22Rv1 (cell line): ENCODE measurements around the gene DCAF8L2.

Experiments
- H3K27ac ChIP-seq: fragments of 450-650 bp; 2 replicates; pipeline ENCODE4 v1.5.1; 2017
- CTCF ChIP-seq: fragments of 450-650 bp; IDR thresholded peaks from 2 replicates; pipeline ENCODE4 v1.5.1; 2017; ENCODE audit warnings: mild to moderate bottlenecking
- ZFX ChIP-seq: fragments of 450-650 bp; IDR thresholded peaks from 2 replicates; pipeline ENCODE4 v1.6.1; 2017; ENCODE audit warnings: antibody characterized with exemption, borderline replicate concordance

Gene DCAF8L2

GRCh38 chrX:27583976-27584375 is 6.2 kb upstream of the DCAF8L2 start:
- no peak overlapping the region for H3K27ac ChIP-seq
- TF ChIP-seq ZFX (no peak), CTCF (no peak)

- H3K27ac ChIP-seq, result no peak overlapping the region
- no peak for TF ChIP-seq ZFX
- TF ChIP-seq CTCF, result no peak
Observed at GRCh38 chrX:27591938-27592337, 1.8 kb downstream of the DCAF8L2 start.

- TF ChIP-seq CTCF, result no peak
- TF ChIP-seq ZFX, result no peak
- H3K27ac ChIP-seq, result no peak overlapping the region
Observed at GRCh38 chrX:27597508-27597907, 7.4 kb downstream of the DCAF8L2 start.

- TF ChIP-seq ZFX (no peak), CTCF (no peak)
- H3K27ac ChIP-seq, result no peak overlapping the region
Observed at GRCh38 chrX:27598312-27598711, 8.2 kb downstream of the DCAF8L2 start.

GRCh38 chrX:27599928-27600327 is 9.8 kb downstream of the DCAF8L2 start:
- TF ChIP-seq ZFX (no peak), CTCF (peak; percentile 23; the same call in 1 of the 2 replicates)
- H3K27ac ChIP-seq, result no peak overlapping the region

GRCh38 chrX:27600686-27601085 is 10.5 kb downstream of the DCAF8L2 start:
- TF ChIP-seq CTCF (no peak), ZFX (no peak)
- no peak overlapping the region for H3K27ac ChIP-seq

- no peak for TF ChIP-seq ZFX
- no peak for TF ChIP-seq CTCF
- no peak overlapping the region for H3K27ac ChIP-seq
Observed at GRCh38 chrX:27608671-27609070, 18.5 kb downstream of the DCAF8L2 start.
